T-helper 1 cell (primary cell): ENCODE data around the gene SNRNP35.
"Not testable (repeated sequence)": the region's sequence is repeated elsewhere in the genome, so short reads cannot be mapped to it uniquely, and the experiment has no call there.

Source experiments
- DNase-seq, 5 donors: peaks; one replicate each; pipeline ENCODE4 v3.0.0-alpha.2; 2012 to 2020

The SNRNP35 gene

GRCh38 chr12:123490089-123490488, 32.1 kb downstream of the SNRNP35 start:
- DNase-seq = no peak

DNA sequence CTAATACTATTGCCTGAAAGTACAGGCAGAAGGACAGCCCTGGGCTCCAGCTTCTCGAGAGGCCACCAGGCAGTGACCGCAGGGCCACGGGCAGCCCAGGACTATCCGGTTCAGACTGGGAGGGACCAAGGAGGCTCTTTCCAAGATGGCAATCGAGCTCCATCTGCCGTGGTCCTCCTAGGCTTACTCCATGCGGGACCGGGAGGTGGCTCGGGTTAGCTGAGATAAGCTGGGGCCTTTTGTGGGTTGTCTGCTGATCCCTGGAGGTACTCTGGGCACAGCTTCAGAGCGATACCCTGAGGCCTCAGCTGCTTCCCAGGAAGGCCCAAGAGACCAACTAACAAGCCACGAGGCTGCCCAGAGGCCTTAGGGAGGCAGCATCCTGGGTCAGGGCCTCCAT, 33.1 kb downstream of the SNRNP35 start:
- DNase-seq = no peak

DNA sequence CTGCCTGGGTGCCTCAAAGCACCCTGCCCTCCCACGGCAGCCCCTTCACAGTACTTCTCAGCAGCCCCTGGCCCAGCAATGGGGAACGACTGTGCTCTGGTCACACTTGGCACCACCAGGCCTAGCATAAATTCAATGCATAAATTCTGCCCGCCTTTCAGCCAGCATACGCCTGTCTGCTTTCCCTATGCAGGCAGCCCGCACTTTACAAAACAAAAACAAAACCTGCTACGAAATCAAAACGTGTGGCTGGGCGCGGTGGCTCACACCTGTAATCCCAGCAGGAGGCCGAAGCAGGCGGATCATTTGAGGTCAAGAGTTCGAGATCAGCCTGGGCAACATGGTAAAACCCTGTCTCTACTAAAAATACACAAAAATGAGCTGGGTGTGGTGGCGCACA, 33.5 kb downstream of the SNRNP35 start:
- DNase-seq = no peak

DNA sequence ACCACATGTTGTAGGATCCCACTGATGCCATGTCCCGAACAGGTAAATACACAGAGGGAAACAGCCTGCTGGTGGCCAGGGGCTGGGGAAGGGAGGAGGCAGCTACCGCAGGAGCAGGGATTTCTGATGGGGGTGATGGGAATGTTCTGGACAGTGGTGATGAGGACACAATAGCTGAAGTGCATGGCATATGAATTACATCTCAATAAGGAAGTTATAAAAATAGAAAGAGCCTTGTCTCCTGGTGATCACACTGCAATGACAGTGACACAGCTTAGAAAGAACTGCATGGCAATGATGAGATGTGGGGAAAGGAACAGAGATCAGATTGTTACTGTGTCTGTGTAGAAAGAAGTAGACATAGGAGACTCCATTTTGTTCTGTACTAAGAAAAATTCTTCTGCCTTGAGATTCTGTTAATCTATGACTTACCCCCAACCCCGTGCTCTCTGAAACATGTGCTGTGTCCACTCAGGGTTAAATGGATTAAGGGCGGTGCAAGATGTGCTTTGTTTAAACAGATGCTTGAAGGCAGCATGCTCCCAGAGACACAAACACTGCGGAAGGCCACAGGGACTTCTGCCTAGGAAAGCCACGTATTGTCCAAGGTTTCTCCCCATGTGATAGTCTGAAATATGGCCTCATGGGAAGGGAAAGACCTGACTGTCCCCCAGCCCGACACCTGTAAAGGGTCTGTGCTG, 34.5 kb downstream of the SNRNP35 start:
- DNase-seq = not testable (repeated sequence)

DNA sequence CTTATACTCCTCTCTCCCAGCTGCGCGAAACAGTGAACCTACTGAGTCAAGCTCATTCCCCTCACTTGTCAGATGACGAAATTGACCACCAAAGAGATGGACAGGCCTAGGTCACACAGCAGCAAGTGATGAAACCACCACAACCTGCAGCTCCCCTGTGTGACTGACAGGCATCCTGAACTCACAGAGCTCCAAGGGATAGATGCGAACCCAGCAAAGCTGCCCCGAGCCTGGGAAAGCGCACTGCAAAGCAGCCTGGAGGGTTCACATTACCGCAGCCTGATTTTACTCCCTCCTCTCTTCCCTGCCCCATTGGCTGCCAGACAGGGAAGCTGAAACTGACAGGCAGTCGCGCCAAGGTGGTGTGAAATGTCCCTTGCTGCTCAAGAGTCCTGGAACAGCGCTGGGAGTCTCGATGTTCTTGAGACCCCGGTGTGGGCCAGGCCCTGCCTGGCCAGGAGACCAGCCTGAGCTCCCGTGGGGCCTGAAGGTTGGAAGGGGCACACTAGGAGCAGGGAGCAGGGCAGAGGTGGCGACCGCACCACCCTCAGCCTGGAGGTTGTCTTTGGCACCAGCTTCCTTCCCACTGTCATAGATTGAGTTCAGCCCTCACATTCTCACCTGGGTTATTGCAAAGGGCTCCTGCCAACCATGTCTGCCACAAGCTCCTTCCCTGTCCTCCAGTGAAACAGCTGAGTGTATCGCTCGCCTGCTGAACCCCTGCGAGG, 36.3 kb downstream of the SNRNP35 start:
- DNase-seq = no peak

- DNase-seq = no peak
Observed at GRCh38 chr12:123497065-123497464, 39.1 kb downstream of the SNRNP35 start.

DNA sequence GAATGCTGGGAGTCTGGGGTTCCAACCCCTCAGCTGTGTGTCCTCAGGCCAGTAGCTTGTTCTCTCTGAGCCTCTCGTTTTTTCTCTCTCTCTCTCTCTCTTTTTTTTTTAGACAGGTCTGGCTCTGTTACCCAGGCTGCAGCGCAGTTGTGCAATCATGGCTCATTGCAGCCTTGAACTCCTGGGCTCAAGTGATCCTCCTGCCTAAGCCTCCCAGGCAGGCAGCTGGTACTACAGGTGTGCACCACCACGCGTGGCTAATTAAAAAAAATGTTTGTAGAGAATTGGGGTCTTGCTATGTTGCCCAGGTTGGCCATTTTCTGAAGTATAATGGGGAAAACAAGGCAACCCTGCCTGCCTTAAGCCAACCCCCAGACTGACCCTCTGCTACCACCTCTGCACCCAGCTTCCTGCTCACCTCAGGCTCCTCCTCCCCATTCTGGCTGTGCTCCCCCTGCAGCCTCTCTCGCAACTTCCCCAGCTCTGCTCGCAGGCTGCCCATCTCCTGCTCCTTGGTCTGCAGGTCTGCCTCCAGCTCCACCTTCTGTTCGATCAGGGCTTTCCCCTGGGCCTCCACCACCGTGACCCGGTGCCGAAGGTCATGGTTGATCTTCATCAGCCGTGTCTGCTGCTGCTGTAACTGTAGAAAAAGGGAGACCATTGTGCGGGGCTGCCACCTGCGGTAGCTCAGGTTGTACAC, 40.3 kb downstream of the SNRNP35 start:
- no peak for DNase-seq

- DNase-seq = no peak
Observed at GRCh38 chr12:123499332-123499731, 41.4 kb downstream of the SNRNP35 start.

DNA sequence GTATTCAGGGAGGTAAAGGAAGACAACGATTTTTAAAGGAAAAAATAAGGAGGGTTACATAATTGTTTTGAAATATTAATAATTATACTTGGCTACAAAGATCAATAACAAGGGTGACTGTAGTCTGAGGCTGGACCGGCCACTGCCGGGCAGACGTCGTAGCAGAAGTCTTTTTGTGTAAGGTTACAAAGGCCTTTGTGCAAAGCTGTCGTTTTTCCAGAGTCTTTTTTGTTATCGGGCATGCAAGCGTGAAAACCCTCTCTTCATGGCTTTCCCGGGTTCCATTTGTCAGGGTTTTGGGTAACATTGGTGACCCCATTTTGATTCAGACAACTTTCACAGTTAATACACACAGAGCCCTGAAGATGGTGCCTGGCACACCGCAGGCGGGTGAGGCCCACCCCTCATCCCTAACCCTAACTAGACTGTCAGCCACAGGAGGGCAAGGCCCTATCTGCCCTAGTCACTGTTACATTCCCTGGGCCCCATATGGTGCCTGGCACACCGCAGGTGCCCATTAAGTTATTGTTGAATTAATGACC, 44.3 kb downstream of the SNRNP35 start:
- DNase-seq = no peak

- DNase-seq = no peak
Observed at GRCh38 chr12:123506059-123506842, 48.3 kb downstream of the SNRNP35 start.

DNA sequence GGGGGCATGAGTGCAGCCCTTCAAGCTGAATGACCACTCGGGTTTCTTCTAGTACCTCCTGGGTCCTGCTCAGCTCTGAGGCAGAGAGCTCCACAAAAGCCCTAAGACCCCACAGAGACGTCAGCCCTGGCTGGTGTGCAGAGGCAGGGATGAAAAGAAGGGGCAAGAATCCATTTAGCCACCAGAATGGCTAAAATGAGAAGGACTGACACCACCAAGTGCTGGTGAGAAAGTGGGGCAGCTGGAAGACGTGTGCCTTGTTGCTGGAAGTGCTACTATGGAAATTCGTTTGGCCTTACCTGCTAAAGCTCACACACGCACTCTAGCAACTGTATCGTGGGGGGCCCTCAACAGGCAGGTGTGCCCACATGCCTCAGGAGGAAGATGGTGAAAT, 48.9 kb downstream of the SNRNP35 start:
- no peak for DNase-seq

DNA sequence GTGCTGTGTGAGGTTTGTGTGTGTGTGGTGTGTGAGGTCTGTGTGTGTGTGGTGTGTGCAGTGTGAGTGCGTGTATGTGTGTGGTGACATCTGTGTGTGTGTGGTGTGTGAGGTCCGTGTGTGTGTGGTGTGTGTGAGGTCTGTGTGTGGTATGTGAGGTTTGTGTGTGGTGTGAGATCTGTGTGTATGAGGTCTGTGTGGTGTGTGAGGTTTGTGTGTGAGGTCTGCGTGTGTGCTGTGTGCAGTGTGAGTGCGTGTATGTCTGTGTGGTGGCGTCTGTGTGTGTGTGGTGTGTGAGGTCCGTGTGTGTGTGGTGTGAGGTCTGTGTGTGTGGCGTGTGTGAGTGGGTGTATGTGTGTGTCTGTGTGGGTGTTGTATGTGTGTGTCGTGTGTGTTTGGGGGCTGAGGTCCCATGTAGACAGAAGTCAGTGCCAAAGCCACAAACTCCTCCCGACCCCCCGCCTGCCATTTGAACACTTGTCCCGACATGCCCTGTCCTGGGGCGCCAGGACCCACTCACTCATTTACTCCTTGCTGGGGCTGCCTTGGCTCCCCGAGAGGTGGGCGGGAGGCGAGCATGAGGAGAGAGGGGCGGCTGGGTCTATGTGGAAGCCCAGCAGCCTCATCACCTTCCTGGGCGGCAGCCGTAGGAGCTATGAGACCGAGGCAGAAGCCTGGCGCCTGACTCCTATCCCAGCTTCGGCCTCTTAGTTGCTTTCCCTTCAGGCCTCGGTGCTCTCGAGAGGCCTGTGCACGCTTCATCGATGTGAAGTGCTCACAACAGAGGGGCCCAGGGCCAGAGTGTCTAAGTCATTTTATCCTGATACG, 55.1 kb downstream of the SNRNP35 start:
- no peak for DNase-seq

DNA sequence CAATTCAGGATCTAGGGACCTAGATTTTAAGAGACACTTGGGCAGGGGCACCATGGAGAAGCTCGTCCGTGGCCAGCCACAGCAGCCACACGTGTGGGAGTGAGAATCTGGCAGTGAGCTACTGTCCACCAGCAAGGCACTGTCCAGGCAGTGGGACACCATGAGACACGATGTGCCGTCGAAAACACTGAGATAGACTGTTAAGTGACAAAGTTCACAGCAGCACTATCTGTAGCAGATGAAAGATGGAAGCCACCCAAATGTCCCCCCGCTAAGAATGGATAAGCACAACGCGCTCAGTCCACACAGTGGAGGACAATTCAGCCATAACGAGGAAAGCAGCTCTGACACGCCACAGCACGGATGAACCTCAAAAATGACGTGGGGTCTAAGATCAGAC, 55.9 kb downstream of the SNRNP35 start:
- DNase-seq = no peak

DNA sequence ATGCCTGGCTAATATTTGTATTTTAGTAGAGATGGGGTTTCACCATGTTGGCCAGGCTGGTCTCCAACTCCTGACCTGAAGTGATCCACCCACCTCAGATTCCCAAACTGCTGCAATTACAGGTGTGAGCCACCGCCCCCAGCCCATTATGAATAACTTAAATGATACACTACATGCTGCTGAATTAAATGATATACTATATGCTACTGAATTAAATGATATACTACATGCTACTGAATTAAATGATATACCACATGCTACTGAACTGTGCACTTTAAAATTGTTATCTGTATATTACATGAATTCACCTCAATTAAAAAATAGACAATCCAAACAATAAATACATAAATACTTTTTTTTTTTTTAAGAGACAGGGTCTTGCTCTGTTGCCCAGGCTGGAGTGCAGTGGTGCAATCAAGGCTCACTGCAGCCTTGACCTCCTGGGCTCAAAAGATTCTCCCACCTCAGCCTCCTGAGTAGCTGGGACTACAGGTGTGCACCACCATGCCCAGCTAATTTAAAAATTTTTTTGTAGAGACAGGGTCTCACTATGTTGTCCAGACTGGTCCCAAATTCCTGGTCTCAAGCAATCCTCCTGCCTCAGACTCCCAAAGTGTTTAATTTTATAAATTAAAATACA, 56.8 kb downstream of the SNRNP35 start:
- DNase-seq = not testable (repeated sequence)

DNA sequence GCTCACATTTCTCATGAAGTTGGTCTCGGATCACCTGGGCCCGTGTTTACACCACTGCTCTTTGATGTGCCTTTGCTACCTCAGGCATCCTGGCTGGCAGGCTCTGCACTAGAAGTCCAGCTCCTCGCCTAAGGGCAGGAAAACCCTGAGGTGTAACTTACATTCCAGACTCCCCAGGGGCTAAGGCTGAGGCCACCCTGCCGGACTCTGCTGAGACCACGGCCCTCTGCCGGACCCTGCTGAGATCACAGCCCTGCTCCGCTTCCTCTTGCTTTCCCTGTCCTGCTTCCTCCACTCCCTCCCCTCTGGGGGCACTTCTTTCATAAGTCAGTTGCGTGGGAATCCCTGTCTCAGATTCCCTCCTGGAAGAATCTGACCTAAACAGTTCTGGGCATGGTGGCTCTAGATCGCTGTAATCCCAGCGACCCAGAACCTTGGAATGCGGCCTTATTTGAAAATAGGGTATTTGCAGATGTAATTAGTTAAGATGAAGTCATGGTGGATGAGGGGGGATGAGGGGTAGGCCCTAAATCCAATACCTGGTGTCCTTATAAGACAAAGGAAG, 58.4 kb downstream of the SNRNP35 start:
- DNase-seq = no peak
